Measurements from ENCODE around the gene GDPD4. TPM values are rescaled to one million over a fixed set of nuclear protein-coding genes. Genes with fewer than 3 reads are reported as not detected.

Gene GDPD4
- total and polyA plus RNA-seq, 2 of the 4 experiments (the other 2 are of a cell fraction), result not detected

- BruUV-seq (replicated peaks), result no TSS peak
- Histone ChIP-seq H3K9me1 (ENCODE audit: insufficient read depth, low read length) (no peaks in the 10 kb centered on the region), H3K27ac (ENCODE audit: insufficient read depth, low read length) (no peak overlapping the region), H2BK20ac (ENCODE audit: low read depth, low read length) (no peak overlapping the region), H4K8ac (ENCODE audit: low read depth in 2 of 2, low read length in 2 of 2) (no peak overlapping the region), H3K4me3 (ENCODE audit: insufficient read depth, low read depth, low read length) (no peak overlapping the region), H2AK5ac (ENCODE audit: low read depth, low read length) (no peak overlapping the region), H4K91ac (ENCODE audit: insufficient read depth, low read depth, low read length) (no peak overlapping the region), H4K20me1 (ENCODE audit: insufficient read depth, low read length) (no peaks in the 10 kb centered on the region), H4K5ac (ENCODE audit: low read depth, low read length) (no peak overlapping the region), H3K36me3 (ENCODE audit: control insufficient read depth, insufficient read depth, low read length) (no peaks in the 10 kb centered on the region), H3K27me3 (ENCODE audit: control insufficient read depth, insufficient read depth, low read length) (peaks cover 12% of the 10 kb centered on the region), H3K14ac (replicated peaks; ENCODE audit: low read depth, low read length) (no peak overlapping the region), H3K9me3 (ENCODE audit: control insufficient read depth, insufficient read depth, low read length) (no peaks in the 10 kb centered on the region), H2BK15ac (ENCODE audit: low read depth, low read length) (no peak overlapping the region), H3K4ac (ENCODE audit: low read depth, low read length) (no peak overlapping the region), H3K4me1 (ENCODE audit: control insufficient read depth, insufficient read depth, low read length) (no peaks in the 10 kb centered on the region), H2BK120ac (ENCODE audit: low read depth, low read length) (no peak overlapping the region), H3K9ac (ENCODE audit: low read depth, low read length) (no peak overlapping the region), H2BK5ac (ENCODE audit: low read depth, low read length, poor library complexity, severe bottlenecking) (no peak overlapping the region), H2AK9ac (replicated peaks; ENCODE audit: low read depth, low read length, poor library complexity) (no peak overlapping the region), H3K56ac (ENCODE audit: extremely low read depth, insufficient read depth, low read length) (no peak overlapping the region), H3K4me2 (ENCODE audit: low read depth, low read length) (no peak overlapping the region), H3K23ac (ENCODE audit: low read depth, low read length) (no peak overlapping the region), H3K79me1 (ENCODE audit: low read depth in 1 of 2, low read length in 2 of 2) (no peaks in the 10 kb centered on the region), H3K18ac (ENCODE audit: low read depth, low read length) (no peak overlapping the region), H2AFZ (replicated peaks; ENCODE audit: low read length, poor library complexity) (no peak overlapping the region)
- WGBS, 2 experiments (ENCODE audit: extremely low coverage in 2 of 2, insufficient read length in 1 of 2), result no CpG with 5 or more reads among the region's 3 CpGs
- POLR2A ChIA-PET (ENCODE audit: unreplicated experiment), result no interaction called here
- dilution Hi-C loops (cut with HindIII; ENCODE audit: low sequenced_read_pairs, unreplicated experiment), result no loop called here
- no peak for TF ChIP-seq CEBPB (IDR thresholded peaks at IDR 0.05; ENCODE audit: low read depth, low read length)
- TF ChIP-seq, protein P1, sequence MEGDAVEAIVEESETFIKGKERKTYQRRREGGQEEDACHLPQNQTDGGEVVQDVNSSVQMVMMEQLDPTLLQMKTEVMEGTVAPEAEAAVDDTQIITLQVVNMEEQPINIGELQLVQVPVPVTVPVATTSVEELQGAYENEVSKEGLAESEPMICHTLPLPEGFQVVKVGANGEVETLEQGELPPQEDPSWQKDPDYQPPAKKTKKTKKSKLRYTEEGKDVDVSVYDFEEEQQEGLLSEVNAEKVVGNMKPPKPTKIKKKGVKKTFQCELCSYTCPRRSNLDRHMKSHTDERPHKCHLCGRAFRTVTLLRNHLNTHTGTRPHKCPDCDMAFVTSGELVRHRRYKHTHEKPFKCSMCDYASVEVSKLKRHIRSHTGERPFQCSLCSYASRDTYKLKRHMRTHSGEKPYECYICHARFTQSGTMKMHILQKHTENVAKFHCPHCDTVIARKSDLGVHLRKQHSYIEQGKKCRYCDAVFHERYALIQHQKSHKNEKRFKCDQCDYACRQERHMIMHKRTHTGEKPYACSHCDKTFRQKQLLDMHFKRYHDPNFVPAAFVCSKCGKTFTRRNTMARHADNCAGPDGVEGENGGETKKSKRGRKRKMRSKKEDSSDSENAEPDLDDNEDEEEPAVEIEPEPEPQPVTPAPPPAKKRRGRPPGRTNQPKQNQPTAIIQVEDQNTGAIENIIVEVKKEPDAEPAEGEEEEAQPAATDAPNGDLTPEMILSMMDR (conservative IDR thresholded peaks at IDR 0.05; ENCODE audit: low read depth, low read length), result no peak
- CTCF ChIA-PET, result no interaction called here
- no peak for ATAC-seq (ENCODE audit: low read depth)
- DNase-seq, result no peak
- in situ Hi-C loops (cut with MboI; ENCODE audit: low sequenced_read_pairs), result no loop called here
- intact Hi-C loops (cut with micrococcal nuclease), result no loop called here
Measured at GRCh38 chr11:77215106-77215505, 86.4 kb downstream of the GDPD4 start.
